Measurements from ENCODE around the gene LYST.

DNA sequence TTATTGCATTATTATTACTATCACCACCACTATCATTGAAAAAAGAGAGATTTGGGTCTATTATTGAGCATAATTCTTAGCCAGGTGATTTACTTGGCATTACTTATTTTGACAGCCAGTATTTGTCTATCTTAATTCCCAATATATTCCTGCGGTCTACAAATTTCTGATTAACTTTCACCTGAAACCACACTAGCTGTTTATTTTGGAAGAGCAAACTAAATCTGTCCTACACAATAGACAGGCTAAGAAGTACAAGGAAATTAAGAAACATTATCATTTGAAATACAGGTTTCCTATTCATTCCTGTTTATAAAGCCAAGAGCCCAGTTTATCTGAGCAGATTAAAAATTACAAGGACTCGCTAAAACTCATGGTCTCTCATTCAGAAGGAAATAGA lies 6.9 kb upstream of the LYST start:
- TF ChIP-seq, protein P1, sequence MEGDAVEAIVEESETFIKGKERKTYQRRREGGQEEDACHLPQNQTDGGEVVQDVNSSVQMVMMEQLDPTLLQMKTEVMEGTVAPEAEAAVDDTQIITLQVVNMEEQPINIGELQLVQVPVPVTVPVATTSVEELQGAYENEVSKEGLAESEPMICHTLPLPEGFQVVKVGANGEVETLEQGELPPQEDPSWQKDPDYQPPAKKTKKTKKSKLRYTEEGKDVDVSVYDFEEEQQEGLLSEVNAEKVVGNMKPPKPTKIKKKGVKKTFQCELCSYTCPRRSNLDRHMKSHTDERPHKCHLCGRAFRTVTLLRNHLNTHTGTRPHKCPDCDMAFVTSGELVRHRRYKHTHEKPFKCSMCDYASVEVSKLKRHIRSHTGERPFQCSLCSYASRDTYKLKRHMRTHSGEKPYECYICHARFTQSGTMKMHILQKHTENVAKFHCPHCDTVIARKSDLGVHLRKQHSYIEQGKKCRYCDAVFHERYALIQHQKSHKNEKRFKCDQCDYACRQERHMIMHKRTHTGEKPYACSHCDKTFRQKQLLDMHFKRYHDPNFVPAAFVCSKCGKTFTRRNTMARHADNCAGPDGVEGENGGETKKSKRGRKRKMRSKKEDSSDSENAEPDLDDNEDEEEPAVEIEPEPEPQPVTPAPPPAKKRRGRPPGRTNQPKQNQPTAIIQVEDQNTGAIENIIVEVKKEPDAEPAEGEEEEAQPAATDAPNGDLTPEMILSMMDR (IDR thresholded peaks at IDR 0.05) = no peak
- TF ChIP-seq POLR2AphosphoS5 (IDR thresholded peaks at IDR 0.05) = no peak

Data from sigmoid colon (tissue), 4 donors.